Endothelial cell of umbilical vein (primary cell): ENCODE data around the gene C16orf95. TPM values are rescaled to one million over a fixed set of nuclear protein-coding genes. Genes with fewer than 3 reads are reported as not detected.

ENCODE experiments used
- BruUV-seq: library from RNA; stranded (reverse); fragments of 400-500 nt; replicated peaks from 2 replicates; lab custom pipeline; 2021; lab: Mats Ljungman, UMichigan
- CTCF ChIA-PET: fragments of 300-600, 350-600 bp; sonication (Branson Sonifier 250); formaldehyde crosslinking; loops from one replicate; lab custom pipeline; 2021; ENCODE audit warnings: antibody characterized with exemption, inconsistent platforms; lab: Charles Lee
- POLR2A ChIA-PET: fragments of 300-600, 350-600 bp; sonication (Branson Sonifier 250); formaldehyde crosslinking; loops from one replicate; lab custom pipeline; 2021; ENCODE audit warnings: antibody characterized with exemption, inconsistent platforms; lab: Charles Lee
- DNase-seq: peaks from one replicate; pipeline ENCODE4 v3.0.0-alpha.2; 2011; ENCODE audit warnings: low read depth, low spot score
- FAIRE-seq: peaks from 2 replicates; lab custom pipeline; 2011; peaks lifted over from hg19 to GRCh38; lab: Jason Lieb, UNC
- H2AFZ ChIP-seq: 2 replicates; pipeline ENCODE4 v1.6.0; 2012; ENCODE audit warnings: low read depth, low read length, control low read depth, inconsistent platforms
- H3K27ac ChIP-seq: 2 replicates; pipeline ENCODE4 v1.5.1; 2011; ENCODE audit warnings: low read depth, mild to moderate bottlenecking, control low read depth, low read length, moderate library complexity; ENCODE audit not compliant: insufficient read depth
- H3K27me3 ChIP-seq, 2 experiments: 2 replicates each; pipeline versions ENCODE4 v1.6.0 to v1.6.1; 2011; ENCODE audit warnings: low read length in 2 of 2, mixed read lengths in 1 of 2; ENCODE audit not compliant: control insufficient read depth in 2 of 2, insufficient read depth in 2 of 2
- H3K36me3 ChIP-seq, 2 experiments: 2 replicates in 1 of 2; 3 replicates in 1 of 2; pipeline ENCODE4 v1.5.1; 2011; ENCODE audit warnings: low read length in 2 of 2, mild to moderate bottlenecking in 1 of 2, moderate library complexity in 1 of 2; ENCODE audit not compliant: control insufficient read depth in 2 of 2, insufficient read depth in 2 of 2; ENCODE audit errors: extremely low read depth in 1 of 2
- H3K4me1 ChIP-seq: 3 replicates; pipeline ENCODE4 v1.5.1; 2011; ENCODE audit warnings: mild to moderate bottlenecking, low read length; ENCODE audit not compliant: control insufficient read depth, insufficient read depth; ENCODE audit errors: extremely low read depth
- H3K4me2 ChIP-seq: 2 replicates; pipeline ENCODE4 v1.6.1; 2011; ENCODE audit warnings: low read length, control low read depth, mixed read lengths; ENCODE audit not compliant: insufficient read depth
- H3K4me3 ChIP-seq, 3 experiments: fragments of 200-600 bp in 1 of 3; sonication (generic), shearing (Covaris generic) in 1 of 3; replicated peaks in 1 of 3; 2 replicates each; pipeline ENCODE4 v1.5.1; 2011 to 2016; ENCODE audit warnings: control low read depth in 3 of 3, low read length in 3 of 3, mild to moderate bottlenecking in 2 of 3, inconsistent platforms in 1 of 3, low read depth in 1 of 3, moderate library complexity in 1 of 3; ENCODE audit not compliant: insufficient read depth in 1 of 3
- H3K79me2 ChIP-seq: 2 replicates; pipeline ENCODE4 v1.6.0; 2012; ENCODE audit warnings: low read length, inconsistent platforms; ENCODE audit not compliant: control insufficient read depth, insufficient read depth
- H3K9ac ChIP-seq: replicated peaks from 2 replicates; pipeline ENCODE3; 2011; ENCODE audit warnings: low read length, control low read depth; ENCODE audit not compliant: insufficient read depth; ENCODE audit errors: extremely low read depth
- H3K9me1 ChIP-seq: replicated peaks from 3 replicates; pipeline ENCODE4 v1.6.0; 2011; ENCODE audit warnings: mild to moderate bottlenecking, low read length; ENCODE audit not compliant: control insufficient read depth, insufficient read depth; ENCODE audit errors: extremely low read depth
- H3K9me3 ChIP-seq: replicated peaks from 2 replicates; pipeline ENCODE4 v1.5.1; 2012; ENCODE audit warnings: low read length, inconsistent platforms; ENCODE audit not compliant: control insufficient read depth, insufficient read depth
- H4K20me1 ChIP-seq: replicated peaks from 2 replicates; pipeline ENCODE3; 2011; ENCODE audit warnings: mild to moderate bottlenecking, low read length; ENCODE audit not compliant: control insufficient read depth, insufficient read depth; ENCODE audit errors: extremely low read depth
- EZH2 ChIP-seq: IDR thresholded peaks from 2 replicates; pipeline ENCODE4 v1.6.1; 2012; ENCODE audit warnings: borderline replicate concordance, low read depth, mild to moderate bottlenecking, moderate library complexity, low read length, inconsistent platforms; ENCODE audit not compliant: severe bottlenecking
- FOS ChIP-seq: IDR thresholded peaks from 2 replicates; pipeline ENCODE4 v1.6.1; 2011; ENCODE audit warnings: mild to moderate bottlenecking, low read length, moderate library complexity, borderline replicate concordance; ENCODE audit not compliant: insufficient read depth
- GATA2 ChIP-seq: IDR thresholded peaks from 2 replicates; pipeline ENCODE4 v1.7.0; 2011; ENCODE audit warnings: low read depth, mild to moderate bottlenecking, moderate library complexity, mixed read lengths, low read length; ENCODE audit not compliant: insufficient read length, insufficient read depth
- JUN ChIP-seq: IDR thresholded peaks from 2 replicates; pipeline ENCODE4 v1.6.1; 2011; ENCODE audit warnings: borderline replicate concordance, low read depth; ENCODE audit not compliant: insufficient read length, insufficient read depth
- MYC ChIP-seq: IDR thresholded peaks from one replicate; pipeline ENCODE4 v1.6.1; 2011; ENCODE audit warnings: mild to moderate bottlenecking, low read depth, low read length
- POLR2A ChIP-seq: IDR thresholded peaks from 2 replicates; pipeline ENCODE4 v1.6.1; 2012; ENCODE audit warnings: low read depth, mild to moderate bottlenecking, control low read depth, low read length
- POLR2AphosphoS5 ChIP-seq: IDR thresholded peaks from 2 replicates; pipeline ENCODE4 v1.6.1; 2012; ENCODE audit warnings: low read depth, mild to moderate bottlenecking, control low read depth, low read length, moderate library complexity; ENCODE audit not compliant: insufficient read depth
- dilution Hi-C: fragments of 300-500 bp; cut with MboI; formaldehyde crosslinking; loops from one replicate; pipeline ENCODE4 v1.15.0; 2019; ENCODE audit warnings: low sequenced_read_pairs; ENCODE audit not compliant: extremely low pct_ligation_motif_present
- intact Hi-C: fragments of 100-400 bp; cut with micrococcal nuclease; formaldehyde crosslinking; loops from one replicate; pipeline ENCODE4 v1.10.0; 2022
- polyA plus RNA-seq, 4 experiments: library from polyadenylated mRNA; depleted of rRNA in 3 of 4; stranded (reverse) in 3 of 4; unstranded in 1 of 4; fragments of >200 nt; gene quantifications; 2 replicates each; pipeline versions ENCODE4 v1.2.1 to v1.2.3, GENCODE V29; 2011 to 2012; ENCODE audit warnings: missing spikeins in 1 of 4
- total RNA-seq: library from RNA; stranded (reverse); gene quantifications from 2 replicates; pipeline ENCODE4 v1.2.3, GENCODE V29; 2021
- TF ChIP-seq, protein P1 (sequence below): IDR thresholded peaks from 2 replicates; pipeline ENCODE4 v1.6.1; 2011; ENCODE audit not compliant: insufficient read depth, insufficient read length
- TF ChIP-seq, protein P2 (sequence below), 2 donors: IDR thresholded peaks; 1 replicate in 1 of 2; 2 replicates in 1 of 2; pipeline ENCODE4 v1.5.1; 2011; ENCODE audit warnings: low read length in 2 of 2, mild to moderate bottlenecking in 2 of 2, moderate library complexity in 2 of 2, control low read depth in 1 of 2, inconsistent platforms in 1 of 2, low read depth in 1 of 2; ENCODE audit not compliant: insufficient read depth in 1 of 2; ENCODE audit errors: extremely low read depth in 1 of 2

The C16orf95 gene
- total and polyA plus RNA-seq, 2 donors (not counting 3 experiments of a cell fraction or from before 2014, with no cell fraction given) = 4.0 to 6.6 TPM

DNA sequence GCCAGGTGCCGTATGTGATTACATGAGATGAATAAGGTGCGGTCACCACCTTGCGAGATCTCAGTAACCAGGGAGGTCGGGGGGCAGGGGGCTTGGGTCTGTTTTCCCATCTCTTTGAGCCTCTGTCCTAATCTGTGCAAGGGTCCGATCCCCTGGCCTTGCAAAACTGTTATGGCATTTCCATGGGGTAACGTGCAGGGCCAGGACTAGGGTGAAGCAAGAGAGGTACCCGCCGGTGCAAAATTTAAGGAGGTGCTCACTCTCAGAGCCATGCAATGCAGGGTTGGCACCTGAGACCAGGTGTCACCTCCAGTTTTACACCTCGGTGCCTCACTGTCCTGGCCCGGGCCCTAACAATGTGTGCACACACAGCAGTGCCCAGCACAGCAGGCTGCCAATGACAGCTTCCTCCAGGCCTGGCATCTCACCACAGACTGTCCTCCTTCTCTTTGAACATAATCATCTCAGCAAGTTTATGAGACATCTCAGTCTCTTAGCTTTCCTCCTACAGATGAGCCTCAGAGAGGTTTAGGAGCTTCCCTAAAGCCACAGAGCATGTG is 43.6 kb downstream of the C16orf95 start:
- Histone ChIP-seq H2AFZ (no peak overlapping the region), H3K4me3 (no peak overlapping the region), H3K9ac (no peak overlapping the region), H3K4me2 (no peak overlapping the region), H3K36me3 (no peaks in the 10 kb centered on the region), H3K27me3 (no peaks in the 10 kb centered on the region), H3K27ac (no peak overlapping the region), H3K9me1 (no peaks in the 10 kb centered on the region), H3K79me2 (no peaks in the 10 kb centered on the region), H3K4me1 (peaks cover 4% of the 10 kb centered on the region), H4K20me1 (no peaks in the 10 kb centered on the region), H3K9me3 (no peaks in the 10 kb centered on the region)
- FAIRE-seq (no peak), DNase-seq (no peak)
- BruUV-seq = no TSS peak
- TF ChIP-seq GATA2 = no peak
- TF ChIP-seq JUN = no peak
- TF ChIP-seq, protein P1, sequence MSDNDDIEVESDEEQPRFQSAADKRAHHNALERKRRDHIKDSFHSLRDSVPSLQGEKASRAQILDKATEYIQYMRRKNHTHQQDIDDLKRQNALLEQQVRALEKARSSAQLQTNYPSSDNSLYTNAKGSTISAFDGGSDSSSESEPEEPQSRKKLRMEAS = no peak
- no peak for TF ChIP-seq MYC
- TF ChIP-seq POLR2AphosphoS5 = no peak
- TF ChIP-seq POLR2A = no peak
- ChIA-PET POLR2A (no interaction called here), CTCF (no interaction called here)
- intact Hi-C loops (loop anchor here (10.0 kb wide), 2 partner anchors 399 to 509 kb away; no protein-coding TSS in a partner anchor), dilution Hi-C loops (no loop called here)

DNA sequence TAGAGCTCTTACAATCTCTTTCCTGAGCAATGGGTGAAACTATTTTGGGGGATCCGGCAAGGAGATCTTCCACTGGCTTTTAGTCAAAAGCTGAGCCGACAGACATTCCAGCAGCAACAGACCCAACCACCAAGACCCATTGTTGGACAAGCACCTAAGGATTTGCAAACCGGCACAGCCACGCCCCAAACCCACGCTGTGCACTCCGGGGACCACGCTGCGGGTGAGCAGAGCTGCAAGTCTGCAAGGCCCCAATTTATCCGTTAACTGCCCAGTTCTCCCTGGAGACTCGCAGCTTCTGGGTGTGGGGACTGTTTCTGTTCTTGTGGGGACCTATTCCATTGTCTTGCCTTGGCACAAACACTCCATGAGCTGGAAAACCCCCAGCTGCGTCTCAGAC is 45.9 kb downstream of the C16orf95 start:
- H3K9me1 ChIP-seq = no peaks in the 10 kb centered on the region
- peaks cover 4% of the 10 kb centered on the region for H3K4me1 ChIP-seq
- H3K27ac ChIP-seq = no peak overlapping the region
- intact Hi-C loops = loop anchor here (10.0 kb wide), 2 partner anchors 396 to 506 kb away; no protein-coding TSS in a partner anchor
- DNase-seq = no peak
- no peaks in the 10 kb centered on the region for H3K9me3 ChIP-seq
- no peak for FAIRE-seq
- dilution Hi-C loops = no loop called here
- H3K9ac ChIP-seq = no peak overlapping the region
- no peak overlapping the region for H2AFZ ChIP-seq
- no peaks in the 10 kb centered on the region for H4K20me1 ChIP-seq
- ChIA-PET POLR2A (no interaction called here), CTCF (interaction anchor here (1.0 to 2.0 kb wide), 4 partner anchors 9 to 208 kb away, joined by 3 to 6 read pairs (median 4); no protein-coding TSS in a partner anchor)
- TF ChIP-seq POLR2AphosphoS5 (no peak), EZH2 (no peak), FOS (no peak), JUN (no peak), MYC (no peak), GATA2 (no peak), POLR2A (no peak)
- TF ChIP-seq, protein P1 = no peak
- TF ChIP-seq, protein P2, sequence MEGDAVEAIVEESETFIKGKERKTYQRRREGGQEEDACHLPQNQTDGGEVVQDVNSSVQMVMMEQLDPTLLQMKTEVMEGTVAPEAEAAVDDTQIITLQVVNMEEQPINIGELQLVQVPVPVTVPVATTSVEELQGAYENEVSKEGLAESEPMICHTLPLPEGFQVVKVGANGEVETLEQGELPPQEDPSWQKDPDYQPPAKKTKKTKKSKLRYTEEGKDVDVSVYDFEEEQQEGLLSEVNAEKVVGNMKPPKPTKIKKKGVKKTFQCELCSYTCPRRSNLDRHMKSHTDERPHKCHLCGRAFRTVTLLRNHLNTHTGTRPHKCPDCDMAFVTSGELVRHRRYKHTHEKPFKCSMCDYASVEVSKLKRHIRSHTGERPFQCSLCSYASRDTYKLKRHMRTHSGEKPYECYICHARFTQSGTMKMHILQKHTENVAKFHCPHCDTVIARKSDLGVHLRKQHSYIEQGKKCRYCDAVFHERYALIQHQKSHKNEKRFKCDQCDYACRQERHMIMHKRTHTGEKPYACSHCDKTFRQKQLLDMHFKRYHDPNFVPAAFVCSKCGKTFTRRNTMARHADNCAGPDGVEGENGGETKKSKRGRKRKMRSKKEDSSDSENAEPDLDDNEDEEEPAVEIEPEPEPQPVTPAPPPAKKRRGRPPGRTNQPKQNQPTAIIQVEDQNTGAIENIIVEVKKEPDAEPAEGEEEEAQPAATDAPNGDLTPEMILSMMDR (IDR thresholded peaks at IDR 0.05; ENCODE audit: extremely low read depth in 1 of 2, insufficient read depth in 1 of 2, low read depth in 1 of 2, low read length in 2 of 2) = no peak
- no peak overlapping the region for H3K4me2 ChIP-seq
- BruUV-seq = no TSS peak
- H3K27me3 ChIP-seq = no peaks in the 10 kb centered on the region
- H3K79me2 ChIP-seq = no peaks in the 10 kb centered on the region
- no peak overlapping the region for H3K4me3 ChIP-seq
- H3K36me3 ChIP-seq = no peaks in the 10 kb centered on the region
